K562 (cell line): Measurements from ENCODE around the gene UTP15. TPM values are rescaled to one million over a fixed set of nuclear protein-coding genes. Genes with fewer than 3 reads are reported as not detected.

Experiments used
- polyA plus RNA-seq, 8 experiments: library from polyadenylated mRNA; depleted of rRNA in 4 of 8; stranded (reverse) in 5 of 8; unstranded in 3 of 8; fragments of >200 nt; fragmentation: Nextera tagmentation in 2 of 8; fragmentation: Illumina TruSeq in 1 of 8; extraction: Ambion mirVana in 2 of 8; extraction: Trizol in 1 of 8; gene quantifications; 2 replicates each; pipeline versions ENCODE4 v1.2.1 to v1.2.3, GENCODE V29; 2011 to 2014; ENCODE audit warnings: inconsistent platforms in 1 of 8, missing spikeins in 1 of 8
- total RNA-seq, 7 experiments: library from RNA; depleted of rRNA in 6 of 7; stranded (reverse); fragments of >200 nt in 6 of 7; fragmentation: Illumina TruSeq in 2 of 7; extraction: Trizol in 2 of 7; gene quantifications; 2 replicates each; pipeline versions ENCODE4 v1.2.1 to v1.2.3, GENCODE V29; 2011 to 2021; ENCODE audit warnings: low replicate concordance in 1 of 7

UTP15 gene
- total and polyA plus RNA-seq, 9 of the 15 experiments (the other 6 are each of a cell fraction or from before 2014, with no cell fraction given): 28.1 to 49.3 (median 37.0) TPM

Other genes with a start within 250 kb of the UTP15 start
- 0.33 TPM in 1 of 2 replicates, not detected in the other for gene FOXD1, start 117.0 kb upstream of the UTP15 start, total RNA-seq (2014; rRNA removed)
- 0.07 TPM in 1 of 2 replicates, not detected in the other for gene FOXD1, start 117.0 kb upstream of the UTP15 start, total RNA-seq (2014; rRNA removed; fragmentation: Illumina TruSeq; extraction: Trizol)
- gene FOXD1, start 117.0 kb upstream of the UTP15 start, total RNA-seq (2015; rRNA removed; fragmentation: Illumina TruSeq; extraction: Trizol): not detected in 2 replicates
- gene FOXD1, start 117.0 kb upstream of the UTP15 start, total RNA-seq (2021): 0.22 and 0.40 TPM in 2 replicates
- gene FOXD1, start 117.0 kb upstream of the UTP15 start, polyA plus RNA-seq (2011; rRNA removed): 0.03 TPM in 2 replicates
- 0.06 and 0.10 TPM in 2 replicates for gene FOXD1, start 117.0 kb upstream of the UTP15 start, polyA plus RNA-seq (2014; fragmentation: Illumina TruSeq; extraction: Trizol)
- gene FOXD1, start 117.0 kb upstream of the UTP15 start, polyA plus RNA-seq (2014; fragmentation: Nextera tagmentation; extraction: Ambion mirVana): not detected
- gene FOXD1, start 117.0 kb upstream of the UTP15 start, polyA plus RNA-seq (2014; rRNA removed): 0.20 TPM in 1 of 2 replicates, not detected in the other
- 500 and 534 TPM in 2 replicates for gene BTF3, start 67.3 kb upstream of the UTP15 start, total RNA-seq (2014; rRNA removed)
- gene BTF3, start 67.3 kb upstream of the UTP15 start, total RNA-seq (2014; rRNA removed; fragmentation: Illumina TruSeq; extraction: Trizol): 775 and 842 TPM in 2 replicates
- 754 and 814 TPM in 2 replicates for gene BTF3, start 67.3 kb upstream of the UTP15 start, total RNA-seq (2015; rRNA removed; fragmentation: Illumina TruSeq; extraction: Trizol)
- 808 and 883 TPM in 2 replicates for gene BTF3, start 67.3 kb upstream of the UTP15 start, total RNA-seq (2021)
- gene BTF3, start 67.3 kb upstream of the UTP15 start, polyA plus RNA-seq (2011; rRNA removed): 761 and 848 TPM in 2 replicates
- 1,456 and 1,637 TPM in 2 replicates for gene BTF3, start 67.3 kb upstream of the UTP15 start, polyA plus RNA-seq (2014; fragmentation: Illumina TruSeq; extraction: Trizol)
- gene BTF3, start 67.3 kb upstream of the UTP15 start, polyA plus RNA-seq (2014; fragmentation: Nextera tagmentation; extraction: Ambion mirVana): 1,000 to 10,000 TPM; 1,000 to 1,004 TPM
- 860 and 925 TPM in 2 replicates for gene BTF3, start 67.3 kb upstream of the UTP15 start, polyA plus RNA-seq (2014; rRNA removed)
- gene ANKRA2, start 104 bp upstream of the UTP15 start, total RNA-seq (2014; rRNA removed): 9.8 and 9.9 TPM in 2 replicates
- 15.8 and 20.2 TPM in 2 replicates for gene ANKRA2, start 104 bp upstream of the UTP15 start, total RNA-seq (2014; rRNA removed; fragmentation: Illumina TruSeq; extraction: Trizol)
- gene ANKRA2, start 104 bp upstream of the UTP15 start, total RNA-seq (2015; rRNA removed; fragmentation: Illumina TruSeq; extraction: Trizol): 7.9 and 8.9 TPM in 2 replicates
- gene ANKRA2, start 104 bp upstream of the UTP15 start, total RNA-seq (2021): 8.5 and 13.5 TPM in 2 replicates
- gene ANKRA2, start 104 bp upstream of the UTP15 start, polyA plus RNA-seq (2011; rRNA removed): 24.6 and 28.7 TPM in 2 replicates
- gene ANKRA2, start 104 bp upstream of the UTP15 start, polyA plus RNA-seq (2014; fragmentation: Illumina TruSeq; extraction: Trizol): 10.5 and 11.7 TPM in 2 replicates
- gene ANKRA2, start 104 bp upstream of the UTP15 start, polyA plus RNA-seq (2014; fragmentation: Nextera tagmentation; extraction: Ambion mirVana): 10 to 100 TPM; 11.9 to 16.4 TPM
- 12.3 and 12.8 TPM in 2 replicates for gene ANKRA2, start 104 bp upstream of the UTP15 start, polyA plus RNA-seq (2014; rRNA removed)
- gene ARHGEF28, start 60.5 kb downstream of the UTP15 start, total RNA-seq (2014; rRNA removed): not detected in 2 replicates
- gene ARHGEF28, start 60.5 kb downstream of the UTP15 start, total RNA-seq (2014; rRNA removed; fragmentation: Illumina TruSeq; extraction: Trizol): not detected in 2 replicates
- gene ARHGEF28, start 60.5 kb downstream of the UTP15 start, total RNA-seq (2015; rRNA removed; fragmentation: Illumina TruSeq; extraction: Trizol): not detected in 2 replicates
- gene ARHGEF28, start 60.5 kb downstream of the UTP15 start, total RNA-seq (2021): 0.07 and 0.27 TPM in 2 replicates
- not detected in 2 replicates for gene ARHGEF28, start 60.5 kb downstream of the UTP15 start, polyA plus RNA-seq (2011; rRNA removed)
- gene ARHGEF28, start 60.5 kb downstream of the UTP15 start, polyA plus RNA-seq (2014; fragmentation: Illumina TruSeq; extraction: Trizol): not detected in 2 replicates
- gene ARHGEF28, start 60.5 kb downstream of the UTP15 start, polyA plus RNA-seq (2014; fragmentation: Nextera tagmentation; extraction: Ambion mirVana): not detected
- not detected in 2 replicates for gene ARHGEF28, start 60.5 kb downstream of the UTP15 start, polyA plus RNA-seq (2014; rRNA removed)